Esophagus mucosa (tissue), 1 donor: ENCODE data around the gene MAP3K3. TPM values are rescaled to one million over a fixed set of nuclear protein-coding genes. Genes with fewer than 3 reads are reported as not detected.

ENCODE experiments used
- ATAC-seq: fragments of 200-7000 bp; cut with Tn5 transposase; one replicate; pipeline ENCODE4 v1.9.1; 2020
- total RNA-seq: library from RNA; stranded (reverse); gene quantifications from one replicate; pipeline ENCODE4 v1.2.4, GENCODE V29; 2023
- donor health status: DM: yes; HTN: yes; CAD: no.

MAP3K3 gene
- total RNA-seq, 1 donor from 2014 or later, result 9.2 TPM

DNA sequence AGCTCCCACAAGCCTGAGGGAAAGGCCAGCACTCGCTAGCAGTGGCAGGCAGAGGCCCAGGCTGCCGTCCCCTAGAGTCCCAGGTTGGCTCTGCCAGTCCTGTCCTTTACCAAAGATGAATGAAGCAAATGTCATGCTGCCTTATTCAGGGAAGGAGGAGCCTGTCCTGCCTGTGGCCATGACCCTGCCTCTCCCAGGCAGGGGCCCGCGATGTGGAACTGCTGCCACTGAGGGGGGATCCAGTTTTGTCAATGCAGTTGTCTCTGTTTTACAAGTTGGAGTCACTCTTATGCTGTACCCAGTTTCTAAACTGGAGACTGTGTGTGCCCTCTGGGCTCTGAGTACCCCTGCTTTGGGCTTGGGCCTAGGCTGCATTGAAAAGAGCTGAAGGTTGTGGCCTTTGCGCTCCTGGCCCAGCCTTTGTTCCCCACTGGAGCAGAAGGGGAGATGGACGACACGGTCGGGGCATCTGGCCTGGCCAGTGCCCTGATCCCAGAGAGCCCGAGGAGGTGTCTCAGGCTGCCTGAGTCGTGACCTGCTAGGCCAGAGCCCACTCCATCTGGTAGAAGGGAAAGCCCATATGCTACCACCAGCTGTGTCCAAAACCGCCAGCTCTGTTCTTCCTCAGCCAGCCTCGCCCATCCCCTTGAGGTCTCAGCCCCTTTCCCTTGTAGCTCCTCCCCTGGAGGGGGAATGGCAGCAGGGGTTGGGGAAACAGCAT, 72.2 kb downstream of the MAP3K3 start:
- no peak for ATAC-seq

DNA sequence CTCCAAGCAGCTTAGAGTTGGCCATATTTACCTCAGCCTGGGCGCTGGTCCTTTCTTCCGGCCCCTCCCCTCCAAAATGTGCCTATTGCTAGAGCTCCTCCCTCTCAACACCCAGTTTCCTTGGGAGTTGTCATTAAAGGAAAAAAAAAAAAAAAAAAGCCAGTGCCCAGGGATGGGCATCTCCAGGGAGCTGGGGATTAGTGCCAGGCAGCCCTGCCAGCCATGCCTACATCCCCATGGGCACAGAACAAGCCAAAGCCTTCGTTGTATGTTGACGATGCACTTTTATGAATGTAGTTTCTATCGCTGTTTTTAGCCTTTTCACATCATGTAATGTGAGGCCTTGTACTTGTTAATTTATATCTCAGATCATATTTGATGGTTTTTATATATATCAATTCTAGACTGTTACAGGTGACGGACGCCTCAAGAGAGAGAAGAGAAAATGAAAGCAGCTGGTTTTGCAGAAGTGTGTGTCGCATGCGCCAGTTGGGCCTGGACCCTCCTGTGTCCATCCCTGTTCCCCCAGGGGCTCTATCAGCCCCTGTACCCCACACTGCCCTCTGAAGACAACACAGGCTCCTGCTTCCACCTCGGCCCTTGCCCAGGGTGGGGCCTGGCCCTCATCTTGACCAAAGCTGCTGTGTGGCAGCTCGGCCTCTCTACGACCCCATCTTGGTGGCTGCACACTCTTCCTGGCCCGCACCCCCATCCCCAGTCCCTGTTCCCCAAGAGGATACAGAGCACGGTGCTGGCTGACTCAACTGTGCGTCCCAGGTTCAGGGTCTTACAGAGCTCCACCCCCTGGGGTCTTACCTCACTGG, 72.9 kb downstream of the MAP3K3 start:
- no peak for ATAC-seq

DNA sequence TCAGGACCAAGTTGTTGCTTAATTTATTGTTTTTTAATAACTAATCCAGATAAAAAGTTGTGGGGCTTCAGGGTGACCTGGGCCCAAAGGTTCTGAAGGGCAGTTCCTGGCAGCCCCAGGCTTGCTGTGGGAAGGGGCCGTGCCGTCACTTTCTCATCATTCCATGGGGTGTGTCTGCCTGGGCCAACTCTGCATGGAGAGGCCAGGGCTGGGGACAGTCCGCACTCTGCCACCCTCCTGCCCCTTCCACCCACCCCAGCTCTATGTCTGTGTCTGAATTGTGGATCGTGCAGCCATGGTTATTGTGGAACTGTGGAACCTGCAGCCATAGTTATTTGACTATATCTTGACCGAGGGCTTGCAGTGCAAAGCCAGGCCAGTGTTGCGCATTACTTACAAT, 73.7 kb downstream of the MAP3K3 start:
- ATAC-seq, result no peak

DNA sequence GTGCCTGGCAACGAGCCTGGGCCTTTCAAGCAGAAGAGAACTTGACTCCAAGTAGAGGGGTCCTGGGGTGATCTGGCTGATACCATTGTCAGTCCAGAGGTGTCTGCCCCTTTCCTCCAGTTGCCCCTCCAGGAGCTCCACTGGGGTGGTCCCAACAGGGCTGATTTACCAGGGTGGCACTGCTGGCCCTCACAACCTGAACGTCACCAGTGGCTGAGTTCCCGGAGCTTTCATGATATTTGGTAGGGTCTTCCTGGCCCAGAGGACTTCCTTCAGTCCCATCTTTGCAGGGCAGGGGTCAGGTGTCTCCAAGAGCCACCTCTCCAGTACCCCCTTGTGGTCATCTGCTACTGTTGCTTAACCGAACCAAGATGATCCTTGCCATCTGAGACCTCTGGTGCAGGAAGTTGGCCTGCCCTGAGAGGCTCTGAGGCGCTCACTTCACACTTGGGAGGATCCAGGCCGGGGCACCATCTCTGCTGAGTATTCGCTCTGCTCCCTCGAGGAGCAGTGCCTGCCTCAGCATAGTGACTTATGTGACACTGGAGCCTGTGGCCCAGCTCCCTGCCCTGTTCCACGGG, 74.3 kb downstream of the MAP3K3 start:
- ATAC-seq, result no peak

DNA sequence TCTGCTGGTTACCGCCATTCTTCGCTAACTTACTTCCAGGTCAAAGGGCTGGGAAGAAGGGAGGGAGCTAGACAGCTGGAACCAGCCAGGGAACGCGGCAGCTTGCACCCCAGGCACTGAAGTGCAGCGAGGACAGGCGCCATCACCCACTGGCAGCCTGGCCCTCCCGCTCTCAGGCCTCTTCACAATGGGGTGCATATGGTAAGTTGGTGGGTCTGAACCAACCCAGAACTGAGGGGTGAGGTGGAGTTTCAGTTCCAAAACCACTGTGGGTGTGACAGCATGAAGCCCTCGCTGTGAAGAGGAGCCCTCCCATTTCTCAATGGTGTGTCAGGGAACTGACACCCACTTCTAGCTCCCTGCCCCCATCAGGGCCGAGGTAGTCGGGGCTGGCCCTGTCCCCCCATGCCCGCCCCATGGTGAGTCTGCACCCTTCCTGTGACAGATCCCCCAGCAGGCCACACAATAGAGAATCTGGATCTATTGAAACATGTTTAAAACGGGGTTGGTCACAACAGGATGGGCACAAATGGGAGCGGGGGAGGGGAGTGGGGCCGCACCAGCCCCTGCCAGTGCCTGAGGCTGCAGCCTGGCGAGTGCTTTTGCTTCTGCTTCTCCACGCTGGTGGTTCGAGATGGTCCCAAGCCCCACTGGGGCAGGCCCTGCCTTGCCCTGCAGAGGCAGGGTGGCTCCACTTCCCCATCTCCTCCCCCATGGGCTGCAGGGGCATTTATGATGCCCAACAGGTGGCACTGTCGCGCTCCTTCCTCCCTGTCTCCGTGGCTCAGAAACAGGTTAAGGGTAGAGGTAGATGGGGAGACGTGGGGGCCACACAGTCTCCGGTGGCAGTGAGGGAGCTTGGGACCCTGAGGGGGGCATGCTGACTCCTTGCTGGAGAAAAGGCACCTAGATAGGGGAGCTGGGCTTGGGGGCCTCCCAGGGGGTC, 75.4 kb downstream of the MAP3K3 start:
- ATAC-seq, result peak; percentile 52

DNA sequence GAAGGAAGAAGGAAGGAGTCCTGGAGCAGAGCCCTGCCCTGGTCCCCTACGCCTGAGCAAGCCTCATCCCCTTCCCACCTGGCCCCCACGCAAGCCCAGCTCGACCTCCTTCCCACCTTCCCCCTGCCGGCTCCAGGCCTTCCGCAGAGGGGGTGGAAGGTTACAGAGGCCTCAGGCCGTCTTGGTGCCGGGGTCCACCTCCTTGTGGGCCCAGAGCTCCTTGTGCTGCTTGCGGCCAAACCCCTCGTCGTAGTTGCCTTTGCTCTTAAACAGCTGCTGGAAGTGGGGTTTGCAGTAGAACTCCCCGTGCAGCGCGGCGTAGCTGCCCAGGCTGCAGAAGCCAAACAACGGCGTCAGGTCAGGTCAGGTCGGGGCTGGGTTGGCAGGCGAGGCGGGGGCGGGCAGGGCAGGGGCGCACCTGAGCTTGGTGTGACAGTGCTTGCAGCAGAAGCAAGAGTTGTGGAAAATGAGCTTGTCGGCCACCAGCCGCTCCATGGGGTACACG, 76.2 kb downstream of the MAP3K3 start:
- no peak for ATAC-seq

DNA sequence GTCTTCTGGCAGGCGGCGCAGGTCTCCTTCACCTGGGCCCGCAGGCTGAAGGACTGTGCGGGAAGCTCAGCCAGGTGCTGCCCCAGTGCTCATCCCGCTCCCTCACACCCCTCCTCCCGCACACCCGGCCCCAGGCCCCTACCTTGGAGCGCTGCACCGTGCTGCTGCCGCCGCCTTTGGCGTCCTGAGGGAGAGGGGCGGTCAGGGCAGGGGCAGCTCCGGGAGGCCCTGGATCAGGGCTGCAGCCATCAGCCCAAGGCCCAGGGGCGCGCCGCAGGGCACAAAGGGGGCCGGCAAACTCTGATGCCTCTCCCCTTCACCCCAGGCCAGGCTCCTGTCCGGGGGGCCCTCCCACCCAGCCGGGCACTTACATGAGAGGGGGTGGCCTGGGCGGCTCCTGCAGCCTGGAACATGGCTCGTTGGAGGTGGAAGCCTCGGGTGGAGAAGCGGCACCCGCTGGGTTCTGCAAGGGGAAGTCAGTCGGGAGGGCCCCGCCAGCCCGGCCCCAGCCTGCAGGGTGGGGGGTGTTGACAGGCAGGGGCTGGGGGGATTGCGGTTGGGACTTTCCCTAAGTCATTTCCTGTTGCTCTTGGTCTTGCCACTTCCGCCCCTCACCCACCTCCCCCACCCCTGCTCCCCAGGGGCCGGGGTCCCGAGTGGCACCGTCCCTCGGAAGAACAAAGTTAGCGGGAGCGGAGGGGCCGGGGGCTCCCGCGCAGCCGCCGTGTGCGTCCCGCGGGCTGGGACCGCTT, 76.8 kb downstream of the MAP3K3 start:
- peak; percentile 41 for ATAC-seq

DNA sequence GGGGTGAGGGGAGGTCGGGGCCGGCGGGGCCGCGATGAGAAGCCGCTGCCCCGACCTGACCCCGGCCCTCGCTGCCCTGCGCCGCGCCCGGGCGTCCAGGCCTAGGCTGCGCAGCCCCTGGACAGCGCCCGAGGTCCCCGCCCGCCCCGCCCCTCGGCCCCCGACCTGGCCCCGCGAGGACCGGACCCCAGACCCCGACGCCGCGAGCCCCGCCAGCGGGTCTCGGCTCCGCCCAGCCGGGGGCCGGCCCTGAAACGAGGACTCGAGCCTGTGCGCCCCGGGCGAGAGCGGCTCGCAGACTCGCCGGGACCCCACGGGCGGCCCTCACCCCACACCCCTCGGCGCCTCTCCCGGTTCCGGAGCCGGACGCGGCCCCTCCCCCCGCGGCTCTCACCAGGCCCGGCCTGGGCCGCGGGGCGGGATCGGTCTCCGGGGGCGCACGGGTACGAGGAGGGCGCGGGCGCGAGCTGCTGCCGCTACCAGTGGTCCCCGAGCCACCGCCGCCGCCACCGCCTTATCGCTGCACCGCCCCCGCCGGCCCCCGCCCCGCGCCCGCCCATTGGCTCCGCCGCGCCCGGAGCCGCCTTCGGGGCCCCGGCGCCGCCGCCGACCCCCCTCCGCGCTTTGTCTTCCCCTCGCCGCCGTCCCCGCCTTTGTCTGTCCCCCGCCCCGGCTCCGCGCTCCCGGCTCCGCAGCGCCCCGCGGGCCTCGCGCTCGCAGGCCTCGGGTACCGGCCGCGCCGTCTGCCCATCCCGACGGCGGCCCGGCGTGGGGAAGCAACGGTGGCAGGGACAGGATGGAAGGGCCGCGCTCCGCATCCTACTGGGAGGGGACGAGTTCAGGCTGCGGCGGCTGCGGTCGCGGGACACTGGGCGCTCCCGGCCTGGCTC, 77.7 kb downstream of the MAP3K3 start, which contains the start of gene LIMD2:
Gene LIMD2, minus strand, starts transcription at position 488 of the 890 bp plus-strand sequence. CDS start 827 bp downstream, outside the sequence.
- ATAC-seq, result peak; percentile 14

DNA sequence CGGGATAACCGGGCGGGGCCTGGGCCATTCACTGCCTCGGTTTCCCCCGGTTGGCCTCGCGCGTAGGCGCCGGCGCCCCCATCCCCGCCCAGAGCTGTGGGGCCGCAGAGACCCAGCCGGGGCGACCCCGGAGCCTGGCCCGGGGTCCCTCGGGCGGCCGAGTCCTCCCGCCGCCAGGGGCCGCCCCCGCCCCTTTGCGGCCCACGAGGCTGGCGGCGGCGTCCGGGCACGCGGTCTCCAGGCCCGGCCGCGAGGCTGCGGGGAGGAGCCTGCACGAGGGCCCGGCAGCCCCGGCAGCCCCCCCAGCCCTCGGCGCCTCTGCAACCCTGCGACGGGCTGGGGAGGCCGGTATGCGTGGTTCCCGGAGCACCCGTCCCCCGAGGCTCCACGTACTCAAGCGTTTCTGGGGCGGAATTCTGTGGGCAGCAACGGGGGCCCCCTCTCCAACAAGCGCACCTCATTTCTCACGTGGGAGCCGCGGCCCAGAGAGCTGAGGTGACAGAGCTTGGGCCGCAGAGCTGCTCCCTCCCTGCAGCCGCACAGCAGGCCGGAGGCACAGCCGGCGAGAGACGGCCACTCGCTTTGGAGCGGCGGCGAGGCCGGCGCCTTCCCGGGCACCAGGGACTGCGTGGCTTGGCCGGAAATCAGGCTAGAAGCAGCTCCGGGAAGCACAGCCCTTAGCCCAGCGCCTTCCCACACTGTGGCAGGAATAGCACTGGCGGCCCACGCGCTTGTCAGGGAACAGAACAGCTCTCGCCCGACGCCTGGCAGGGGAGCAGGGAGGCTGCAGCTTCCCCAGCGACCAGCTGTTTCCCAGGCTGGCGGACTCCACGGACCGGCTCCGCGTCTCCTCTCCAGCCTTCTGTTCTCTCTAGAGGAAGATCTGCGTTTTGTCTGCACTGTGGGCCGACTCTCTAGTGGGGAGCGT, 78.6 kb downstream of the MAP3K3 start:
- peak; percentile 3 for ATAC-seq

DNA sequence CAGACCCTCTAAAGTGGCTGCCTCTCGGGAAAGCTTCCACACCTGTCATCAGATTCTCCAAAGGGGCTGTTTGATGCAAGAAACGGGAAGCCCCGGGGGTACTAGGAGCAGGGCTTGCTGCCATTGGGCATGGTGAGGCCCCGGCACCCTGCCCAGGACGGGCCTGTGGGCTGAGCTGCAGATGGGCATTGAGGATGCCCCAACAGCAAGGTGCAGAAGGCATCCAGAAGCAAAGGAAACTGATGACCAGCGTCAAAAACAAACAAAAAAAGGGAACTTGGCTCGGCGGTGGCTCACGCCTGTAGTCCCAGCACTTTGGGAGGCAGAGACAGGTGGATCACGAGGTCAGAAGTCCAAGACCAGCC, 79.2 kb downstream of the MAP3K3 start:
- no peak for ATAC-seq

DNA sequence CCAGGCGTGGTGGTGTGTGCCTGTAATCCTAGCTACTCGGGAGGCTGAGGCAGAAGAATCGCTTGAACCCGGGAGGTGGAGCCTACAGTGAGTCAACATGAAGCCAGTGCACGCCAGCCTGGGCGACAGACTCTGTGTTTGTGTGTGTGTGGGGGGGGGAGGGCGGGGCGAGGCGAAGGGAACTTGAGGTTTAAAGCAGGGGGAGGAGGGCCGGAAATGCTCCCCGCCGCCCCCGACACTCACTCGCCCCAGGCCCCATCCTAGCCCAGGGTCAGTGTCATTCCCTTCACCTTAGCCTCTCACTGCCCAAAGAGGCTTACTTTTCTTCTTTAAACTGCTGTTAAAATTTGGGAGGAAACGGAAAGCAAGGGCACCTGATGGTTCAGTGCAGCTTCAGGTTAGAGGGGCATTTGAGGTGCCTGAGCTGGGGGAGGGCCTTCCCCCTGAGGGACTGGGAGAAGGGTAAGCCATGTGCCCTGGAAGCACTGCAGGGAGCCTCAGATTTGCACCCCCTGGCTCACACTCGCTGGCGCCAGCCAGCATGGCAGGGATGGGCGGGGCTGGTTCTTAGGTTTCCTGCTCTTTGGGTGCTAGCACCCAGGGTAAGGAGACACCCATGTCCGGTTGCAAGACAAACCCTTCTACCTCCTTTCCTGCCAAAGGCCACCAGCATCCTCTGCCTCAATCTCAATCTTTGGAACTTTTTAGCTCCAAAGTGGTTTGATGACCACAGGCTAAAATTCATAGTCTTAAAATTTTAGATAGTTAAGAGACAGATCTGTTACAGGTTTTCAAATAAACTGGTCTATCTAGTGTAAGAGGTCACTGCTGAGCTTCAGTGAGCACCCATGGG, 79.9 kb downstream of the MAP3K3 start:
- ATAC-seq, result no peak

DNA sequence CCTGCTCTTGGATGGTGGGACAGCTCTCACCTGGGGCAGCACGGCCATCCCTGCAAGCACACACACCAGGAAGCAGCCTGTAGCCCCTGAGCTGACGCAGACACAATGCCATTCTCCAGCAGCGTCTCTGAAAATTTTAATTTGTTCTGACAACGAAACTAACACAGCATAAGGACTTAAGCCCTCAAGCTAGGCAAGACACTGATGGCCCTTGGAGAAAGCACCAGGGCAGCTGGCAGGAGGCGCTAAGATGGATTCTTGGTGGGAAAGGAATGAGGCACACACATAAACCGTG, 80.5 kb downstream of the MAP3K3 start:
- ATAC-seq, result no peak

DNA sequence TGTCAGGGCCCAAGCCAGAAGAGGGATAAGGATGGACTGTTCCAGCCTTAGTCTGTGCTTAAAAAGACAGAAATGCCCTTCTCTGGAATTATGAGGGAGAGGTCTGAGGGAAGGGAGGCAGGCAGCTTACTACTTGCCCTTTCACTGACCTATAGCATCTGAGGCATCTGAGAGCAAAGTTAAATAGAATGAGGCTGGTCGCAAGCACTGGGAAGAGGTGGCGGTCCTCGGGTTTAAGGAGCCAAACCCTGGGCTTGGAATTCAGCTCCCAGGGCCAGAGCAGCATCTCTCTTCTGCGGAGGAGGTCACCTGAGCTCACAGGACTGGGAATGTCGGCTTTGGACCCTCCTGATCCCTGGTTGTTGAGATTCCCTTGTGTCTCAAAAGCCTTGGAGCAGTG, 80.8 kb downstream of the MAP3K3 start:
- ATAC-seq, result no peak

DNA sequence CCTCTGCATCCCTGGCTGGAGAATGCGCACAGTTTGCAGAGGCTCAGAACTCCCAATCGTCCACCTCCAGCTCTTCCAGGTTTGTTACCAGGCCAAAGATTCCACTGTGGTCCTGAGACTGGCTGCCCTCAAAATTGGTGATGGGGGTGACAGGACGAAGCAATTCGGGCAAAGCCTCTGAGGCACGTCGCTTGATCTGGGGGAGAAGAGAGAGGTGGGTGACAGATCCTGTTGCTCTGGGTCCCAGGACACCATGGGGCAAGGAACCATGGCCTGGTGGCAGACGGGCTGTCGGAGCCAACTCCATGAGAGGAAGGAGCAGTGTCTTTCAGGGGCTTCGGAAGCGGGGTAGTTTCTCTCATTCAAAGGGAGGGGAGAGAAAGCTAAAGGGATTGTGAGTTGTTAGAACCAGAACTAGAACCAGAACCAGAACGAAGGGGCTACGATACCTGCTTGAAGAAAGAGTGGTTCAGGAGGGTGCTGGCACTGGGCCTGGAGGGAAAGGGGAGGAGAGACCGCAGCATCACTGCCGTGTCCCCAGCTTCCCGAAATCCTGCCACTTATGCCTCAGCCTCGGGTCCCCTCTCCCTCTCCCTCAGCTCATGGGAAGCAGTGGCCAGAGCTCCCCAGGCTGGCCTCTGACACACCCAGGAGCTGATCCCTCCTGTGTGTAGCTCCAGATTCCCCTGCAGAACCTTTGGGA, 81.5 kb downstream of the MAP3K3 start:
- no peak for ATAC-seq

DNA sequence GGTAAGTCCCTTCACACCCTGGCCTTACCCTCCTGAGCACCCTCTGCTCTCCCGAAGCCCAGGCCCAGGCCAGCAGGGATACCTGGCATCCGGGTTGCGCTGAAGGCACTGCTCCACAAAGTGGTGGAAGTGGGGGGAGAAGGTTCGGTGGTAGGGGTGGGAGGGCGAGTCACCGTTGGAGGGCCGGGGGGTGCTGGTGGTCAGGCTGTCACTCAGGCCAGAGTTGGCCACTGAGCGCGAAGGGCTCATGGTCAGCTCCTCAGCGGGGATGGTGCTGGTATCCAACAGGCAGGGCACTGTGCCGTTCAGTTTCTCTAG, 82.0 kb downstream of the MAP3K3 start:
- no peak for ATAC-seq

DNA sequence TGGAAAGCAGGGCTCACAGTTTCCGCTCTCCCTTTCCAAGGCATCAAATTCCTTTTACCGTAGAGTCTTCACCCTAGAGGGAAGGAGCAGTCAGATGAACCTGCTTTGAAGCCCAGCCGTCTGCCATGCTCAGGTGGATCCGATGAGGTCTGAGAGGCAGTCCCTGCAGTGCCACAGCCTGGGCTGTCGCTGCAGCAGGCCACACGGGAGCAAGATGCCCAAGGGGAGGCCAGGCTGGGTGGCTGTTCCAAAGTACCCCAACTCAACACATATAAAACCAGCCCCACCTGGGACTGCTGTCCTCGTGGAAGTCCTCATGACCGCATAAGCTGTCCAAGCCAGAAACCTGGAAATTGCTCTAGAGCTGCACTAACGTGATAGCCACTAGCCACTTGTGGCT, 82.6 kb downstream of the MAP3K3 start:
- no peak for ATAC-seq

DNA sequence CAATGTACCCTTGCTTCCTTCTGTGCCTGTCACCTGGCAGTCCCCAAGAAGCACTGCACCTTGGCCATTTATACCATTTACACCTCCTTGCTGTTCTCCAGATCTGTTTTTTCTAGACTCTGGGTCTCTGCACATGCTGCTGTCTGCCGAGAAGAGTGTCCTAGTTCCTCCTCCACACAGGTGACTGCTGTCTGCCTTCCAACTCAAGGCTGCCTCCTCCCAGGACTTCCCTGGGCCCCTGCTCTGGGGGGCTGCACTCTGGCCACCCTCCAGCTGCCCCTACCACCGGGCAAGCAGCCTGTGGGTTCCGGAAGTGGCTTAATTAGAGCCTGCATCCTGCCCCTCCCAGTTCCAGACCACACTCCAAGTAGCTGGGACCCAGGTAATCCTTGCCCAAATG, 83.4 kb downstream of the MAP3K3 start:
- ATAC-seq, result no peak
